ENCODE measurements around the gene NEDD9.
A peak's percentile ranks its signal among the peaks of the same experiment; 100 is the strongest.

Gene NEDD9

GRCh38 chr6:11232193-11232769 is at the start of gene NEDD9:
NEDD9 (minus strand) TSS chr6:11232668; CDS start chr6:11232515, 153 bp downstream.
- TF ChIP-seq CTCF (IDR thresholded peaks at IDR 0.05) (peak; percentile 30), ZFX (IDR thresholded peaks at IDR 0.05; ENCODE audit: borderline replicate concordance) (no peak)
- peak within 1 kb of the TSS; percentile 89 for H3K27ac ChIP-seq

GRCh38 chr6:11282245-11282644 is 49.8 kb upstream of the NEDD9 start:
- TF ChIP-seq ZFX (IDR thresholded peaks at IDR 0.05; ENCODE audit: borderline replicate concordance) (no peak), CTCF (IDR thresholded peaks at IDR 0.05) (no peak)
- no peak overlapping the region for H3K27ac ChIP-seq

GRCh38 chr6:11280394-11280793 is 47.9 kb upstream of the NEDD9 start:
- no peak overlapping the region for H3K27ac ChIP-seq
- no peak for TF ChIP-seq CTCF (IDR thresholded peaks at IDR 0.05)
- no peak for TF ChIP-seq ZFX (IDR thresholded peaks at IDR 0.05; ENCODE audit: borderline replicate concordance)

GRCh38 chr6:11279284-11279689 is 46.8 kb upstream of the NEDD9 start:
- TF ChIP-seq ZFX (IDR thresholded peaks at IDR 0.05; ENCODE audit: borderline replicate concordance) (no peak), CTCF (IDR thresholded peaks at IDR 0.05) (no peak)
- no peak overlapping the region for H3K27ac ChIP-seq

GRCh38 chr6:11278207-11278559 is 45.7 kb upstream of the NEDD9 start:
- TF ChIP-seq ZFX (IDR thresholded peaks at IDR 0.05; ENCODE audit: borderline replicate concordance) (no peak), CTCF (IDR thresholded peaks at IDR 0.05) (no peak)
- H3K27ac ChIP-seq = no peak overlapping the region

GRCh38 chr6:11277275-11278206 is 45.1 kb upstream of the NEDD9 start:
- TF ChIP-seq CTCF (IDR thresholded peaks at IDR 0.05) (no peak), ZFX (IDR thresholded peaks at IDR 0.05; ENCODE audit: borderline replicate concordance) (no peak)
- no peak overlapping the region for H3K27ac ChIP-seq

GRCh38 chr6:11276911-11277274 is 44.4 kb upstream of the NEDD9 start:
- TF ChIP-seq ZFX (IDR thresholded peaks at IDR 0.05; ENCODE audit: borderline replicate concordance) (no peak), CTCF (IDR thresholded peaks at IDR 0.05) (no peak)

More at GRCh38 chr6:11276911-11277274, 44.4 kb upstream of the NEDD9 start:
- no peak overlapping the region for H3K27ac ChIP-seq
